Endothelial cell of umbilical vein (primary cell): ENCODE data around the gene ATP8A1. TPM values are rescaled to one million over a fixed set of nuclear protein-coding genes. Genes with fewer than 3 reads are reported as not detected.

Experiments used
- BruUV-seq: library from RNA; stranded (reverse); fragments of 400-500 nt; replicated peaks from 2 replicates; lab custom pipeline; 2021; lab: Mats Ljungman, UMichigan
- CTCF ChIA-PET: fragments of 300-600, 350-600 bp; sonication (Branson Sonifier 250); formaldehyde crosslinking; loops from one replicate; lab custom pipeline; 2021; ENCODE audit warnings: antibody characterized with exemption, inconsistent platforms; lab: Charles Lee
- POLR2A ChIA-PET: fragments of 300-600, 350-600 bp; sonication (Branson Sonifier 250); formaldehyde crosslinking; loops from one replicate; lab custom pipeline; 2021; ENCODE audit warnings: antibody characterized with exemption, inconsistent platforms; lab: Charles Lee
- DNase-seq: peaks from one replicate; pipeline ENCODE4 v3.0.0-alpha.2; 2011; ENCODE audit warnings: low read depth, low spot score
- FAIRE-seq: peaks from 2 replicates; lab custom pipeline; 2011; peaks lifted over from hg19 to GRCh38; lab: Jason Lieb, UNC
- H2AFZ ChIP-seq: 2 replicates; pipeline ENCODE4 v1.6.0; 2012; ENCODE audit warnings: low read depth, low read length, control low read depth, inconsistent platforms
- H3K27ac ChIP-seq: 2 replicates; pipeline ENCODE4 v1.5.1; 2011; ENCODE audit warnings: low read depth, mild to moderate bottlenecking, control low read depth, low read length, moderate library complexity; ENCODE audit not compliant: insufficient read depth
- H3K27me3 ChIP-seq, 2 experiments: 2 replicates each; pipeline versions ENCODE4 v1.6.0 to v1.6.1; 2011; ENCODE audit warnings: low read length in 2 of 2, mixed read lengths in 1 of 2; ENCODE audit not compliant: control insufficient read depth in 2 of 2, insufficient read depth in 2 of 2
- H3K36me3 ChIP-seq, 2 experiments: 2 replicates in 1 of 2; 3 replicates in 1 of 2; pipeline ENCODE4 v1.5.1; 2011; ENCODE audit warnings: low read length in 2 of 2, mild to moderate bottlenecking in 1 of 2, moderate library complexity in 1 of 2; ENCODE audit not compliant: control insufficient read depth in 2 of 2, insufficient read depth in 2 of 2; ENCODE audit errors: extremely low read depth in 1 of 2
- H3K4me1 ChIP-seq: 3 replicates; pipeline ENCODE4 v1.5.1; 2011; ENCODE audit warnings: mild to moderate bottlenecking, low read length; ENCODE audit not compliant: control insufficient read depth, insufficient read depth; ENCODE audit errors: extremely low read depth
- H3K4me2 ChIP-seq: 2 replicates; pipeline ENCODE4 v1.6.1; 2011; ENCODE audit warnings: low read length, control low read depth, mixed read lengths; ENCODE audit not compliant: insufficient read depth
- H3K4me3 ChIP-seq, 3 experiments: fragments of 200-600 bp in 1 of 3; sonication (generic), shearing (Covaris generic) in 1 of 3; replicated peaks in 1 of 3; 2 replicates each; pipeline ENCODE4 v1.5.1; 2011 to 2016; ENCODE audit warnings: control low read depth in 3 of 3, low read length in 3 of 3, mild to moderate bottlenecking in 2 of 3, inconsistent platforms in 1 of 3, low read depth in 1 of 3, moderate library complexity in 1 of 3; ENCODE audit not compliant: insufficient read depth in 1 of 3
- H3K79me2 ChIP-seq: 2 replicates; pipeline ENCODE4 v1.6.0; 2012; ENCODE audit warnings: low read length, inconsistent platforms; ENCODE audit not compliant: control insufficient read depth, insufficient read depth
- H3K9ac ChIP-seq: replicated peaks from 2 replicates; pipeline ENCODE3; 2011; ENCODE audit warnings: low read length, control low read depth; ENCODE audit not compliant: insufficient read depth; ENCODE audit errors: extremely low read depth
- H3K9me1 ChIP-seq: replicated peaks from 3 replicates; pipeline ENCODE4 v1.6.0; 2011; ENCODE audit warnings: mild to moderate bottlenecking, low read length; ENCODE audit not compliant: control insufficient read depth, insufficient read depth; ENCODE audit errors: extremely low read depth
- H3K9me3 ChIP-seq: replicated peaks from 2 replicates; pipeline ENCODE4 v1.5.1; 2012; ENCODE audit warnings: low read length, inconsistent platforms; ENCODE audit not compliant: control insufficient read depth, insufficient read depth
- H4K20me1 ChIP-seq: replicated peaks from 2 replicates; pipeline ENCODE3; 2011; ENCODE audit warnings: mild to moderate bottlenecking, low read length; ENCODE audit not compliant: control insufficient read depth, insufficient read depth; ENCODE audit errors: extremely low read depth
- CTCF ChIP-seq, 2 donors: IDR thresholded peaks; 1 replicate in 1 of 2; 2 replicates in 1 of 2; pipeline ENCODE4 v1.5.1; 2011; ENCODE audit warnings: low read length in 2 of 2, mild to moderate bottlenecking in 2 of 2, moderate library complexity in 2 of 2, control low read depth in 1 of 2, inconsistent platforms in 1 of 2, low read depth in 1 of 2; ENCODE audit not compliant: insufficient read depth in 1 of 2; ENCODE audit errors: extremely low read depth in 1 of 2
- EZH2 ChIP-seq: IDR thresholded peaks from 2 replicates; pipeline ENCODE4 v1.6.1; 2012; ENCODE audit warnings: borderline replicate concordance, low read depth, mild to moderate bottlenecking, moderate library complexity, low read length, inconsistent platforms; ENCODE audit not compliant: severe bottlenecking
- FOS ChIP-seq: IDR thresholded peaks from 2 replicates; pipeline ENCODE4 v1.6.1; 2011; ENCODE audit warnings: mild to moderate bottlenecking, low read length, moderate library complexity, borderline replicate concordance; ENCODE audit not compliant: insufficient read depth
- GATA2 ChIP-seq: IDR thresholded peaks from 2 replicates; pipeline ENCODE4 v1.7.0; 2011; ENCODE audit warnings: low read depth, mild to moderate bottlenecking, moderate library complexity, mixed read lengths, low read length; ENCODE audit not compliant: insufficient read length, insufficient read depth
- JUN ChIP-seq: IDR thresholded peaks from 2 replicates; pipeline ENCODE4 v1.6.1; 2011; ENCODE audit warnings: borderline replicate concordance, low read depth; ENCODE audit not compliant: insufficient read length, insufficient read depth
- MAX ChIP-seq: IDR thresholded peaks from 2 replicates; pipeline ENCODE4 v1.6.1; 2011; ENCODE audit not compliant: insufficient read depth, insufficient read length
- MYC ChIP-seq: IDR thresholded peaks from one replicate; pipeline ENCODE4 v1.6.1; 2011; ENCODE audit warnings: mild to moderate bottlenecking, low read depth, low read length
- POLR2A ChIP-seq: IDR thresholded peaks from 2 replicates; pipeline ENCODE4 v1.6.1; 2012; ENCODE audit warnings: low read depth, mild to moderate bottlenecking, control low read depth, low read length
- POLR2AphosphoS5 ChIP-seq: IDR thresholded peaks from 2 replicates; pipeline ENCODE4 v1.6.1; 2012; ENCODE audit warnings: low read depth, mild to moderate bottlenecking, control low read depth, low read length, moderate library complexity; ENCODE audit not compliant: insufficient read depth
- dilution Hi-C: fragments of 300-500 bp; cut with MboI; formaldehyde crosslinking; loops from one replicate; pipeline ENCODE4 v1.15.0; 2019; ENCODE audit warnings: low sequenced_read_pairs; ENCODE audit not compliant: extremely low pct_ligation_motif_present
- intact Hi-C: fragments of 100-400 bp; cut with micrococcal nuclease; formaldehyde crosslinking; loops from one replicate; pipeline ENCODE4 v1.10.0; 2022
- polyA plus RNA-seq, 4 experiments: library from polyadenylated mRNA; depleted of rRNA in 3 of 4; stranded (reverse) in 3 of 4; unstranded in 1 of 4; fragments of >200 nt; gene quantifications; 2 replicates each; pipeline versions ENCODE4 v1.2.1 to v1.2.3, GENCODE V29; 2011 to 2012; ENCODE audit warnings: missing spikeins in 1 of 4
- total RNA-seq: library from RNA; stranded (reverse); gene quantifications from 2 replicates; pipeline ENCODE4 v1.2.3, GENCODE V29; 2021

ATP8A1 gene
- total and polyA plus RNA-seq, 2 donors (not counting 3 experiments of a cell fraction or from before 2014, with no cell fraction given), result 0.97 to 11.5 TPM

GRCh38 chr4:42473071-42473684, 183.7 kb downstream of the ATP8A1 start:
- Histone ChIP-seq H3K4me3 (no peak overlapping the region), H4K20me1 (no peaks in the 10 kb centered on the region), H3K9me3 (no peaks in the 10 kb centered on the region), H3K4me1 (no peaks in the 10 kb centered on the region), H3K27ac (no peak overlapping the region), H3K36me3 (no peaks in the 10 kb centered on the region), H3K79me2 (no peaks in the 10 kb centered on the region), H3K9ac (no peak overlapping the region), H3K9me1 (no peaks in the 10 kb centered on the region), H2AFZ (no peak overlapping the region), H3K4me2 (no peak overlapping the region), H3K27me3 (no peaks in the 10 kb centered on the region)
- CTCF ChIA-PET, result interaction anchor here (1.1 kb wide), 1 partner anchor 102 kb away, joined by 3 read pairs; no protein-coding TSS in a partner anchor
- dilution Hi-C loops (no loop called here), intact Hi-C loops (no loop called here)
- DNase-seq, result no peak
- BruUV-seq, result no TSS peak
- FAIRE-seq, result no peak
- POLR2A ChIA-PET, result no interaction called here
- TF ChIP-seq CTCF (IDR thresholded peaks at IDR 0.05; ENCODE audit: extremely low read depth in 1 of 2, insufficient read depth in 1 of 2, low read depth in 1 of 2, low read length in 2 of 2) (no peak), GATA2 (no peak), MYC (no peak), EZH2 (no peak), MAX (no peak), POLR2AphosphoS5 (no peak), JUN (no peak), FOS (no peak), POLR2A (no peak)
